B cell (primary cell): Measurements from ENCODE around the gene PGBD5. TPM values are rescaled to one million over a fixed set of nuclear protein-coding genes. Genes with fewer than 3 reads are reported as not detected.

ENCODE experiments used
- ATAC-seq: fragments of 200-7000 bp; cut with Tn5 transposase; one replicate; pipeline ENCODE4 v1.10.0; 2021; ENCODE audit warnings: low read depth, mild to moderate bottlenecking, moderate number of reproducible peaks, moderate library complexity
- CTCF ChIA-PET: fragments of 350-600 bp; sonication (Branson Sonifier 250); formaldehyde crosslinking; loops from one replicate; lab custom pipeline; 2021; ENCODE audit warnings: antibody characterized with exemption, inconsistent platforms; lab: Charles Lee
- POLR2A ChIA-PET: fragments of 350-600 bp; sonication (Branson Sonifier 250); formaldehyde crosslinking; loops from one replicate; lab custom pipeline; 2021; ENCODE audit warnings: antibody characterized with exemption; lab: Charles Lee
- DNase-seq: peaks from one replicate; pipeline ENCODE4 v3.0.0; 2013
- H2AFZ ChIP-seq: 2 replicates; pipeline ENCODE4 v1.6.1; 2012; ENCODE audit warnings: mild to moderate bottlenecking, low read depth, low read length; ENCODE audit not compliant: insufficient read depth, poor library complexity, severe bottlenecking
- H3K27ac ChIP-seq, 2 donors: 1 replicate in 1 of 2; 2 replicates in 1 of 2; pipeline ENCODE4 v1.5.1; 2012 to 2013; ENCODE audit warnings: low read length in 2 of 2, mild to moderate bottlenecking in 2 of 2, moderate library complexity in 1 of 2
- H3K27me3 ChIP-seq, 4 experiments: fragments of 200-600 bp in 1 of 4; sonication (generic) in 1 of 4; replicated peaks in 1 of 4; 1 replicate in 2 of 4; 2 replicates in 2 of 4; pipeline versions ENCODE4 v1.6.1 to v1.7.0; 2013 to 2016; ENCODE audit warnings: low read length in 3 of 4, mild to moderate bottlenecking in 2 of 4, mixed read lengths in 1 of 4, moderate library complexity in 1 of 4; ENCODE audit not compliant: insufficient read depth in 4 of 4, control insufficient read depth in 3 of 4; ENCODE audit errors: control extremely low read depth in 1 of 4
- H3K36me3 ChIP-seq, 2 experiments: replicated peaks in 1 of 2; 1 replicate in 1 of 2; 2 replicates in 1 of 2; pipeline versions ENCODE4 v1.6.1 to v1.7.1; 2013; ENCODE audit warnings: low read length in 1 of 2; ENCODE audit not compliant: insufficient read depth in 2 of 2, control insufficient read depth in 1 of 2; ENCODE audit errors: control extremely low read depth in 1 of 2, extremely low read depth in 1 of 2
- H3K4me1 ChIP-seq, 2 donors: fragments of 200-600 bp in 1 of 2; sonication (generic) in 1 of 2; 1 replicate in 1 of 2; 2 replicates in 1 of 2; pipeline versions ENCODE4 v1.5.1 to v1.6.1; 2013 to 2017; ENCODE audit warnings: low read length in 2 of 2; ENCODE audit not compliant: control insufficient read depth in 2 of 2, insufficient read depth in 2 of 2
- H3K4me2 ChIP-seq: replicated peaks from 2 replicates; pipeline ENCODE3; 2012; ENCODE audit warnings: mild to moderate bottlenecking, low read depth, low read length; ENCODE audit not compliant: poor library complexity, severe bottlenecking
- H3K4me3 ChIP-seq, 5 experiments: fragments of 200-600 bp in 1 of 5; sonication (generic) in 1 of 5; 1 replicate in 3 of 5; 2 replicates in 2 of 5; pipeline versions ENCODE4 v1.5.1 to v1.7.0; 2011 to 2016; ENCODE audit warnings: low read length in 4 of 5, mild to moderate bottlenecking in 4 of 5, low read depth in 2 of 5, control low read depth in 1 of 5, moderate library complexity in 1 of 5; ENCODE audit not compliant: insufficient read depth in 1 of 5; ENCODE audit errors: control extremely low read depth in 1 of 5, extremely low read depth in 1 of 5
- H3K79me2 ChIP-seq: fragments of 200-600 bp; sonication (generic); one replicate; pipeline ENCODE4 v1.6.0; 2016; ENCODE audit warnings: low read length; ENCODE audit not compliant: control insufficient read depth, insufficient read depth
- H3K9ac ChIP-seq: fragments of 200-600 bp; sonication (generic); 2 replicates; pipeline ENCODE4 v1.6.1; 2017; ENCODE audit warnings: mild to moderate bottlenecking, low read length, moderate library complexity
- H3K9me3 ChIP-seq, 3 donors: one replicate each; pipeline versions ENCODE4 v1.6.1 to v1.7.1; 2013; ENCODE audit warnings: low read length in 2 of 3; ENCODE audit not compliant: control insufficient read depth in 2 of 3, insufficient read depth in 1 of 3; ENCODE audit errors: control extremely low read depth in 1 of 3
- H4K20me1 ChIP-seq: 2 replicates; pipeline ENCODE4 v1.6.0; 2012; ENCODE audit warnings: mild to moderate bottlenecking, low read length; ENCODE audit not compliant: insufficient read depth, control insufficient read depth, poor library complexity, severe bottlenecking
- H3K27ac Mint-ChIP-seq: one replicate; pipeline ENCODE4 v1.8.0; 2021; ENCODE audit warnings: mixed read lengths
- H3K27me3 Mint-ChIP-seq: one replicate; pipeline ENCODE4 v1.8.0; 2021; ENCODE audit warnings: mixed read lengths
- H3K4me1 Mint-ChIP-seq: one replicate; pipeline ENCODE4 v1.8.0; 2021; ENCODE audit warnings: mixed read lengths
- H3K4me3 Mint-ChIP-seq: one replicate; pipeline ENCODE4 v1.8.0; 2021; ENCODE audit warnings: mixed read lengths
- H3K9me3 Mint-ChIP-seq: one replicate; pipeline ENCODE4 v1.8.0; 2022; ENCODE audit warnings: mixed read lengths; ENCODE audit not compliant: insufficient read depth
- CTCF ChIP-seq: fragments of 200-600 bp; IDR thresholded peaks from one replicate; pipeline ENCODE4 v1.8.0; 2022; ENCODE audit warnings: antibody characterized with exemption, mild to moderate bottlenecking
- EZH2 ChIP-seq: IDR thresholded peaks from 2 replicates; pipeline ENCODE4 v1.6.1; 2012; ENCODE audit warnings: borderline replicate concordance, low read depth, mild to moderate bottlenecking, moderate library complexity, low read length; ENCODE audit not compliant: insufficient read depth, poor library complexity, severe bottlenecking
- WGBS: methylation state at CpG from one replicate; pipeline ENCODE4 v1.1.5; 2013; ENCODE audit warnings: missing lambda C conversion rate; ENCODE audit not compliant: insufficient coverage; 5-methylcytosine and 5-hydroxymethylcytosine counted together
- intact Hi-C: fragments of 100-400 bp; cut with micrococcal nuclease; formaldehyde crosslinking; loops from one replicate; pipeline ENCODE4 v1.10.0; 2022
- polyA plus RNA-seq: library from polyadenylated mRNA; depleted of rRNA; stranded (reverse); fragments of >200 nt; gene quantifications from 2 replicates; pipeline ENCODE4 v1.2.3, GENCODE V29; 2012
- total RNA-seq, 2 donors: library from RNA; stranded (reverse); fragments of 120-200 nt in 1 of 2; gene quantifications; 1 replicate in 1 of 2; 2 replicates in 1 of 2; pipeline versions ENCODE4 v1.2.3 to v1.2.4, GENCODE V29; 2013 to 2022

Gene PGBD5
- total and polyA plus RNA-seq, 2 donors (not counting 1 experiment from before 2014, with no cell fraction given) = 0.07 TPM; not detected in 1

- WGBS = 98% methylated on average over 7 of the region's 7 CpGs
- Histone ChIP-seq H3K4me1 (peaks cover 78 to 83% of the 10 kb centered on the region in 2 donors), H3K9ac (no peak overlapping the region), H3K9me3 (no peaks in the 10 kb centered on the region), H2AFZ (no peak overlapping the region), H3K36me3 (peaks cover 1 to 17% of the 10 kb centered on the region in 2 experiments), H3K4me2 (peak overlapping the region; percentile 68), H3K27me3 (no peaks in the 10 kb centered on the region), H3K4me3 (no peak overlapping the region), H3K27ac (peak overlapping the region in 1 of 2 donors; percentile 42), H4K20me1 (no peaks in the 10 kb centered on the region), H3K79me2 (no peaks in the 10 kb centered on the region)
- POLR2A ChIA-PET = no interaction called here
- DNase-seq (no peak), ATAC-seq (no peak)
- intact Hi-C loops = loop anchor here (10.0 kb wide), 1 partner anchor 214 kb away; the partner anchor contains the start of gene GALNT2
- H3K27ac Mint-ChIP-seq = peak overlapping the region; percentile 51
- peak overlapping the region; percentile 52 for H3K4me3 Mint-ChIP-seq
- CTCF ChIA-PET = interaction anchor here (0.6 to 2.9 kb wide), 6 partner anchors 8 to 617 kb away, joined by 3 to 10 read pairs (median 4); no protein-coding TSS in a partner anchor
- H3K4me1 Mint-ChIP-seq = peaks cover 82% of the 10 kb centered on the region
- TF ChIP-seq EZH2 (no peak), CTCF (no peak)
- no peaks in the 10 kb centered on the region for H3K9me3 Mint-ChIP-seq
- H3K27me3 Mint-ChIP-seq = no peaks in the 10 kb centered on the region
Observed at GRCh38 chr1:230278376-230278775, 147.8 kb downstream of the PGBD5 start.

DNA sequence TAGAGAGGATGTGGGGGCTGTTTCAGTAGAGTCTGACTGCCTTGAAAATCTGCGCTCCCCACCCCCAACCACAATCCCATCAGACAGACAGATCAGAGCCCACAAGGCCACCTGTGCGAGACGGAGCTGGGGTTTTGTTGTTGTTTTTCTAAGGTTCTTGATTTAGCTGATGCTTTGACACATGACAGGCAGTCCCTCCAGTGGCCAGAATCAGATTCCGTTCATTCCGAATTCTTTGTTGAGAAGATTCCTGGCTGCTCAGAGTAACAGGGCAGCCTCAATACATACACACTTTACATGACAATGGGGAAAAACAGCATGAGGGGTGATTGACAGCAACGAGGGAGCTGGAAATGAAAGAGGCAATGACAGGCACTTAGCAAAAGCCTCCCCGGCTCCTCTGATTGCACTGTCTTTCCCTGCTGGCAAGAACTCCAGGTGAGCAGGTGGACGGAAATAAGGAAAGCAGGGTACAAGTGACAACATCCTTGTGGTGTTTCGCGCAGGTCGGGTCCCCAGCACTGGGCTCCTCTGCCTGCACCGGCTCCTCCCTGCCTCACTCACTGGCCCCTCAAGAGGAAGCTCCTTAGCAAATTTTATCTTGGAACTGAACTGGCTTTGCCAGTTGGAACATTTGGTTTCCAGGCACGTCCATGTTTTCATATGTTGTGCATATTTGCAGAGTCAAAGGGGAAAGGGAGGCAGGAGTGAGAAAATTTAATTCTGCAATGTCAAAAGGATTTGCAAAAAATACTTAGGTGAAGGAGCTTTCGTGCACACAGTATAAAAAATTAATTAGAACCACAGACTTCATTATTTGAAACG is 148.7 kb downstream of the PGBD5 start:
- Histone ChIP-seq H3K27me3 (no peaks in the 10 kb centered on the region), H2AFZ (peak overlapping the region; percentile 36), H3K9me3 (no peaks in the 10 kb centered on the region), H3K27ac (peak overlapping the region in 1 of 2 donors; percentile 71), H3K4me3 (peak overlapping the region in 2 of 5 experiments; percentile 2 to 32), H3K4me1 (peaks cover 76 to 86% of the 10 kb centered on the region in 2 donors), H3K4me2 (peak overlapping the region; percentile 65), H4K20me1 (no peaks in the 10 kb centered on the region), H3K9ac (peak overlapping the region; percentile 32), H3K79me2 (no peaks in the 10 kb centered on the region), H3K36me3 (peaks cover 1 to 17% of the 10 kb centered on the region in 2 experiments)
- ATAC-seq (peak; percentile 50), DNase-seq (peak; percentile 61)
- peak overlapping the region; percentile 16 for H3K27ac Mint-ChIP-seq
- 60% methylated on average over 7 of the region's 15 CpGs for WGBS
- peak overlapping the region; percentile 56 for H3K4me3 Mint-ChIP-seq
- H3K9me3 Mint-ChIP-seq = no peaks in the 10 kb centered on the region
- no peaks in the 10 kb centered on the region for H3K27me3 Mint-ChIP-seq
- peaks cover 84% of the 10 kb centered on the region for H3K4me1 Mint-ChIP-seq
- ChIA-PET CTCF (interaction anchor here (0.6 to 2.9 kb wide), 9 partner anchors 12 to 616 kb away, joined by 3 to 10 read pairs (median 4); no protein-coding TSS in a partner anchor), POLR2A (no interaction called here)
- intact Hi-C loops = loop anchor here (10.0 kb wide), 1 partner anchor 213 kb away; the partner anchor contains the start of gene GALNT2
- no peak for TF ChIP-seq CTCF
- TF ChIP-seq EZH2 = no peak
